Renal cortex interstitium (tissue), 11 donors: Measurements from ENCODE around the gene ALK. TPM values are rescaled to one million over a fixed set of nuclear protein-coding genes. Genes with fewer than 3 reads are reported as not detected.

ENCODE experiments used
- DNase-seq, 11 donors: peaks; one replicate each; pipeline ENCODE4 v3.0.0-alpha.2; 2013; ENCODE audit warnings: low read depth in 9 of 11, low spot score in 4 of 11; ENCODE audit errors: extremely low read depth in 1 of 11
- polyA plus RNA-seq, 3 donors: library from polyadenylated mRNA; unstranded; fragments of 120-200 nt; gene quantifications; one replicate each; pipeline ENCODE4 v1.2.1, GENCODE V29; 2013; ENCODE audit not compliant: insufficient read length in 3 of 3

Gene ALK
- polyA plus RNA-seq, 3 donors = 0.17 to 0.60 (median 0.35) TPM

- no peak for DNase-seq
Measured at GRCh38 chr2:29227935-29228675, 693.3 kb downstream of the ALK start.

GRCh38 chr2:29226808-29227207 lies 694.6 kb downstream of the ALK start:
- no peak for DNase-seq

GRCh38 chr2:29226375-29226774 lies 695.0 kb downstream of the ALK start:
- no peak for DNase-seq

- DNase-seq = no peak
Measured at GRCh38 chr2:29225814-29226213, 695.6 kb downstream of the ALK start.

- no peak for DNase-seq
Measured at GRCh38 chr2:29224693-29225551, 696.5 kb downstream of the ALK start.

GRCh38 chr2:29223851-29224692 lies 697.3 kb downstream of the ALK start:
- peak in 1 of 11 donors; percentile 24 for DNase-seq

- no peak for DNase-seq
Measured at GRCh38 chr2:29223257-29223656, 698.1 kb downstream of the ALK start.

- DNase-seq = no peak
Measured at GRCh38 chr2:29222381-29223179, 698.8 kb downstream of the ALK start.

GRCh38 chr2:29220506-29221270 lies 700.7 kb downstream of the ALK start:
- no peak for DNase-seq

- no peak for DNase-seq
Measured at GRCh38 chr2:29219374-29219773, 702.0 kb downstream of the ALK start.

- no peak for DNase-seq
Measured at GRCh38 chr2:29218550-29219125, 702.7 kb downstream of the ALK start.

GRCh38 chr2:29218071-29218470 lies 703.3 kb downstream of the ALK start:
- no peak for DNase-seq

GRCh38 chr2:29216609-29216909 lies 704.8 kb downstream of the ALK start:
- DNase-seq = no peak

GRCh38 chr2:29215739-29216608 lies 705.4 kb downstream of the ALK start:
- no peak for DNase-seq

GRCh38 chr2:29215073-29215472 lies 706.3 kb downstream of the ALK start:
- no peak for DNase-seq

GRCh38 chr2:29213888-29214291 lies 707.5 kb downstream of the ALK start:
- DNase-seq = no peak

GRCh38 chr2:29212009-29212408 lies 709.4 kb downstream of the ALK start:
- no peak for DNase-seq
